Neural cell (in vitro differentiated cells): ENCODE data around the gene OR51I2. TPM values are rescaled to one million over a fixed set of nuclear protein-coding genes. Genes with fewer than 3 reads are reported as not detected.

Experiments
- H2AFZ ChIP-seq: fragments of 200-600, 300-800 bp; sonication (generic), shearing (Covaris generic); 2 replicates; pipeline ENCODE4 v1.6.0; 2014; ENCODE audit warnings: low read depth, mild to moderate bottlenecking, antibody characterized with exemption, low read length, moderate library complexity
- H3F3A ChIP-seq: fragments of 200-600 bp; shearing (Covaris generic); 2 replicates; pipeline ENCODE4 v1.6.1; 2016; ENCODE audit warnings: mild to moderate bottlenecking, moderate library complexity, mixed read lengths, antibody characterized with exemption, low read length; ENCODE audit not compliant: insufficient read depth, poor library complexity, severe bottlenecking
- H3K27ac ChIP-seq: fragments of 200-600, 300-800 bp; sonication (generic), shearing (Covaris generic); 2 replicates; pipeline ENCODE4 v1.5.1; 2014; ENCODE audit warnings: mild to moderate bottlenecking, low read length, moderate library complexity
- H3K27me3 ChIP-seq: fragments of 300-800, 200-600 bp; sonication (generic), shearing (Covaris generic); 2 replicates; pipeline ENCODE4 v1.6.0; 2014; ENCODE audit warnings: mild to moderate bottlenecking, low read depth, low read length, moderate library complexity; ENCODE audit not compliant: insufficient read depth
- H3K36me3 ChIP-seq: fragments of 300-800, 200-600 bp; sonication (generic), shearing (Covaris generic); 2 replicates; pipeline ENCODE4 v1.5.1; 2014; ENCODE audit warnings: mild to moderate bottlenecking, antibody characterized with exemption, low read length, moderate library complexity; ENCODE audit not compliant: insufficient read depth
- H3K4me2 ChIP-seq: fragments of 300-800, 200-600 bp; sonication (generic), shearing (Covaris generic); 2 replicates; pipeline ENCODE4 v1.6.0; 2014; ENCODE audit warnings: mild to moderate bottlenecking, low read length
- H3K4me3 ChIP-seq: fragments of 300-800, 200-600 bp; sonication (generic), shearing (Covaris generic); 2 replicates; pipeline ENCODE4 v1.5.1; 2014; ENCODE audit warnings: mild to moderate bottlenecking, low read length, moderate library complexity
- H3K79me2 ChIP-seq: fragments of 200-600 bp; shearing (Covaris generic); replicated peaks from 2 replicates; pipeline ENCODE4 v1.6.0; 2014; ENCODE audit warnings: mild to moderate bottlenecking, low read length, moderate library complexity; ENCODE audit not compliant: insufficient read depth
- H3K9ac ChIP-seq: fragments of 300-800, 200-600 bp; sonication (generic), shearing (Covaris generic); 2 replicates; pipeline ENCODE4 v1.6.1; 2016; ENCODE audit warnings: mild to moderate bottlenecking, low read length, mixed read lengths
- H3K9me2 ChIP-seq: fragments of 200-600 bp; shearing (Covaris generic); 2 replicates; pipeline ENCODE4 v1.6.1; 2016; ENCODE audit warnings: mild to moderate bottlenecking, low read length, mixed read lengths; ENCODE audit not compliant: insufficient read depth
- H3K9me3 ChIP-seq: fragments of 200-600, 300-800 bp; sonication (generic), shearing (Covaris generic); 2 replicates; pipeline ENCODE4 v1.6.1; 2016; ENCODE audit warnings: mild to moderate bottlenecking, mixed run types, low read length, moderate library complexity, mixed read lengths
- H4K20me1 ChIP-seq: fragments of 200-600 bp; shearing (Covaris generic); 2 replicates; pipeline ENCODE4 v1.6.1; 2016; ENCODE audit warnings: mild to moderate bottlenecking, mixed run types; ENCODE audit not compliant: insufficient read depth
- EP300 ChIP-seq: fragments of 450-650 bp; conservative IDR thresholded peaks from 2 replicates; pipeline ENCODE4 v1.6.1; 2014; ENCODE audit warnings: antibody characterized with exemption, mild to moderate bottlenecking, moderate library complexity; ENCODE audit not compliant: poor library complexity, severe bottlenecking
- EZH2 ChIP-seq: fragments of 200-600, 300-800 bp; shearing (Covaris generic), sonication (generic); IDR thresholded peaks from 2 replicates; pipeline ENCODE4 v1.6.1; 2014; ENCODE audit warnings: antibody characterized with exemption, low read length, borderline replicate concordance, mild to moderate bottlenecking; ENCODE audit not compliant: insufficient read depth, poor library complexity, severe bottlenecking
- MXI1 ChIP-seq: fragments of 450-650 bp; conservative IDR thresholded peaks from 2 replicates; pipeline ENCODE4 v1.6.1; 2014; ENCODE audit warnings: antibody characterized with exemption, mild to moderate bottlenecking; ENCODE audit not compliant: poor library complexity, severe bottlenecking
- POLR2AphosphoS5 ChIP-seq: IDR thresholded peaks from 2 replicates; pipeline ENCODE4 v1.6.1; 2012
- RAD21 ChIP-seq: fragments of 450-650 bp; conservative IDR thresholded peaks from 2 replicates; pipeline ENCODE4 v1.6.1; 2014; ENCODE audit warnings: antibody characterized with exemption, mild to moderate bottlenecking, moderate library complexity
- SMC3 ChIP-seq: fragments of 450-650 bp; conservative IDR thresholded peaks from 2 replicates; pipeline ENCODE4 v1.6.1; 2014; ENCODE audit warnings: antibody characterized with exemption, mild to moderate bottlenecking, moderate library complexity; ENCODE audit not compliant: poor library complexity
- TAF1 ChIP-seq: IDR thresholded peaks from 2 replicates; pipeline ENCODE4 v1.6.1; 2012; ENCODE audit warnings: low read depth
- polyA plus RNA-seq: library from polyadenylated mRNA; depleted of rRNA; stranded (reverse); fragments of >200 nt; gene quantifications from 2 replicates; pipeline ENCODE4 v1.2.3, GENCODE V29; 2014
- TF ChIP-seq, protein P1 (sequence below): IDR thresholded peaks from 2 replicates; pipeline ENCODE4 v1.6.1; 2012; ENCODE audit warnings: borderline replicate concordance
- TF ChIP-seq, protein P2 (sequence below): fragments of 450-650 bp; IDR thresholded peaks from 2 replicates; pipeline ENCODE4 v1.5.1; 2014; ENCODE audit warnings: antibody characterized with exemption, mild to moderate bottlenecking, moderate library complexity; ENCODE audit not compliant: poor library complexity, severe bottlenecking

The OR51I2 gene
- polyA plus RNA-seq, 1 donor from 2014 or later: not detected

DNA sequence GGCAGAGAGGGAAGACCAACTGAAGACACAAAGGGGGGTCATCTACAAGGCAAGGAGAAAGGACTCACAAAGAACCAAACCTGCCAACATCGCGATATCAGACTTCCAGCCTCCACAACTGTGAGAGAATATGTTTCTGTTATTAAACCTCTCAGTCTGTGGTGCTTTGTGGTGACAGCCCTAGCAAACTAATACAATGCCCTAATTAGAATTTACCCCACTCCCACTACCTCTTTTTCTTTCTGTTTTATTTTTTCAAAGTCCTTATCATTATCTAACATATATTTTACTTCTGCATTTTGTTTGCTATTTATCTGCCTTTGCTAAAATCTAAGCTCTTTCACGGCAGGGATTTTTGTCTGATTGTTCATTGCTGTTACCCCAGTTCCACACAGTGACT is 36.9 kb downstream of the OR51I2 start:
- Histone ChIP-seq H3K9me3 (no peaks in the 10 kb centered on the region), H3K79me2 (no peaks in the 10 kb centered on the region), H4K20me1 (no peaks in the 10 kb centered on the region), H3F3A (no peaks in the 10 kb centered on the region), H3K9ac (no peak overlapping the region), H3K4me3 (no peak overlapping the region), H3K9me2 (no peaks in the 10 kb centered on the region), H3K4me2 (no peak overlapping the region), H3K27ac (no peak overlapping the region), H3K36me3 (no peaks in the 10 kb centered on the region), H2AFZ (no peak overlapping the region), H3K27me3 (no peaks in the 10 kb centered on the region)
- TF ChIP-seq, protein P1, sequence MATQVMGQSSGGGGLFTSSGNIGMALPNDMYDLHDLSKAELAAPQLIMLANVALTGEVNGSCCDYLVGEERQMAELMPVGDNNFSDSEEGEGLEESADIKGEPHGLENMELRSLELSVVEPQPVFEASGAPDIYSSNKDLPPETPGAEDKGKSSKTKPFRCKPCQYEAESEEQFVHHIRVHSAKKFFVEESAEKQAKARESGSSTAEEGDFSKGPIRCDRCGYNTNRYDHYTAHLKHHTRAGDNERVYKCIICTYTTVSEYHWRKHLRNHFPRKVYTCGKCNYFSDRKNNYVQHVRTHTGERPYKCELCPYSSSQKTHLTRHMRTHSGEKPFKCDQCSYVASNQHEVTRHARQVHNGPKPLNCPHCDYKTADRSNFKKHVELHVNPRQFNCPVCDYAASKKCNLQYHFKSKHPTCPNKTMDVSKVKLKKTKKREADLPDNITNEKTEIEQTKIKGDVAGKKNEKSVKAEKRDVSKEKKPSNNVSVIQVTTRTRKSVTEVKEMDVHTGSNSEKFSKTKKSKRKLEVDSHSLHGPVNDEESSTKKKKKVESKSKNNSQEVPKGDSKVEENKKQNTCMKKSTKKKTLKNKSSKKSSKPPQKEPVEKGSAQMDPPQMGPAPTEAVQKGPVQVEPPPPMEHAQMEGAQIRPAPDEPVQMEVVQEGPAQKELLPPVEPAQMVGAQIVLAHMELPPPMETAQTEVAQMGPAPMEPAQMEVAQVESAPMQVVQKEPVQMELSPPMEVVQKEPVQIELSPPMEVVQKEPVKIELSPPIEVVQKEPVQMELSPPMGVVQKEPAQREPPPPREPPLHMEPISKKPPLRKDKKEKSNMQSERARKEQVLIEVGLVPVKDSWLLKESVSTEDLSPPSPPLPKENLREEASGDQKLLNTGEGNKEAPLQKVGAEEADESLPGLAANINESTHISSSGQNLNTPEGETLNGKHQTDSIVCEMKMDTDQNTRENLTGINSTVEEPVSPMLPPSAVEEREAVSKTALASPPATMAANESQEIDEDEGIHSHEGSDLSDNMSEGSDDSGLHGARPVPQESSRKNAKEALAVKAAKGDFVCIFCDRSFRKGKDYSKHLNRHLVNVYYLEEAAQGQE: no peak
- TF ChIP-seq RAD21 (no peak), MXI1 (no peak)
- TF ChIP-seq, protein P2, sequence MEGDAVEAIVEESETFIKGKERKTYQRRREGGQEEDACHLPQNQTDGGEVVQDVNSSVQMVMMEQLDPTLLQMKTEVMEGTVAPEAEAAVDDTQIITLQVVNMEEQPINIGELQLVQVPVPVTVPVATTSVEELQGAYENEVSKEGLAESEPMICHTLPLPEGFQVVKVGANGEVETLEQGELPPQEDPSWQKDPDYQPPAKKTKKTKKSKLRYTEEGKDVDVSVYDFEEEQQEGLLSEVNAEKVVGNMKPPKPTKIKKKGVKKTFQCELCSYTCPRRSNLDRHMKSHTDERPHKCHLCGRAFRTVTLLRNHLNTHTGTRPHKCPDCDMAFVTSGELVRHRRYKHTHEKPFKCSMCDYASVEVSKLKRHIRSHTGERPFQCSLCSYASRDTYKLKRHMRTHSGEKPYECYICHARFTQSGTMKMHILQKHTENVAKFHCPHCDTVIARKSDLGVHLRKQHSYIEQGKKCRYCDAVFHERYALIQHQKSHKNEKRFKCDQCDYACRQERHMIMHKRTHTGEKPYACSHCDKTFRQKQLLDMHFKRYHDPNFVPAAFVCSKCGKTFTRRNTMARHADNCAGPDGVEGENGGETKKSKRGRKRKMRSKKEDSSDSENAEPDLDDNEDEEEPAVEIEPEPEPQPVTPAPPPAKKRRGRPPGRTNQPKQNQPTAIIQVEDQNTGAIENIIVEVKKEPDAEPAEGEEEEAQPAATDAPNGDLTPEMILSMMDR: no peak

DNA sequence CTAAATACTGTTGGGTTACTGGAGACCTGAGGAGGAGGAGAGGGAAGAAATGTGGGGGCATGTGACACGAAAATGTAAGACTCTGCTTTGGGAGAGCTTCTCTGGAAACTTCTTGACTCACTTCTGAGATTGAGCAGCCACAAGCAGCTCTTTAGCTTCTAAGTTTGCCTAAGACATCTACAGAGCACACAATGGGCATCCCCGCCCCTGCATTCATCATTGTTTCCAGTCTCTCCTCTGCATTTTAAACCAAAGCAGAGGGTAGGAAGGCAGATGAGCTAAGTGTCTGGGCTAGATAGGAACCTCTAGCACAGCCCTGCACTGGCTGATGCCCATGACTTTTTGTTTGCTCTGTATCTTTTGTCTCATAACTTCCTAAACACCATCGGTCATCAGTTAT is 37.3 kb downstream of the OR51I2 start:
- Histone ChIP-seq H3K27me3 (no peaks in the 10 kb centered on the region), H2AFZ (no peak overlapping the region), H3K4me2 (no peak overlapping the region)

More for the DNA sequence above, 37.3 kb downstream of the OR51I2 start:
- Histone ChIP-seq H3F3A (no peaks in the 10 kb centered on the region), H3K36me3 (no peaks in the 10 kb centered on the region), H4K20me1 (no peaks in the 10 kb centered on the region), H3K4me3 (no peak overlapping the region), H3K79me2 (no peaks in the 10 kb centered on the region), H3K27ac (no peak overlapping the region), H3K9me2 (no peaks in the 10 kb centered on the region), H3K9me3 (no peaks in the 10 kb centered on the region), H3K9ac (no peak overlapping the region)
- no peak for TF ChIP-seq TAF1
- TF ChIP-seq EP300: no peak
- no peak for TF ChIP-seq RAD21
- no peak for TF ChIP-seq POLR2AphosphoS5
- TF ChIP-seq, protein P2: no peak
- TF ChIP-seq, protein P1: no peak
- no peak for TF ChIP-seq EZH2
- no peak for TF ChIP-seq SMC3
- TF ChIP-seq MXI1: no peak
